Heart left ventricle (tissue), 16 donors: ENCODE measurements around the gene GPR153. TPM values are rescaled to one million over a fixed set of nuclear protein-coding genes. Genes with fewer than 3 reads are reported as not detected.
"Not testable (repeated sequence)": the region's sequence is repeated elsewhere in the genome, so short reads cannot be mapped to it uniquely, and the experiment has no call there.

Experiments
- ATAC-seq, 4 donors: fragments of 200-7000 bp; cut with Tn5 transposase; one replicate each; pipeline ENCODE4 v1.9.1; 2020 to 2022; ENCODE audit warnings: moderate library complexity in 4 of 4, mild to moderate bottlenecking in 3 of 4, moderate number of reproducible peaks in 1 of 4
- DNase-seq, 5 donors: peaks; one replicate each; pipeline ENCODE4 v3.0.0-alpha.2; 2020
- H3K27ac ChIP-seq, 12 donors: fragments of 200-600 bp; sonication (generic) in 4 of 12; one replicate each; pipeline versions ENCODE4 v1.5.0 to v1.8.0; 2016 to 2022; ENCODE audit warnings: mild to moderate bottlenecking in 2 of 12
- H3K27me3 ChIP-seq, 9 donors: fragments of 200-600 bp; sonication (generic) in 2 of 9; one replicate each; pipeline versions ENCODE4 v1.5.1 to v1.8.0; 2016 to 2022; ENCODE audit warnings: mild to moderate bottlenecking in 3 of 9
- H3K36me3 ChIP-seq, 9 donors: fragments of 200-600 bp; sonication (generic) in 2 of 9; one replicate each; pipeline versions ENCODE4 v1.5.0 to v1.8.0; 2018 to 2022; ENCODE audit warnings: mild to moderate bottlenecking in 2 of 9
- H3K4me1 ChIP-seq, 12 donors: fragments of 200-600 bp; sonication (generic) in 4 of 12; one replicate each; pipeline versions ENCODE4 v1.5.0 to v1.8.0; 2016 to 2022; ENCODE audit warnings: mild to moderate bottlenecking in 3 of 12
- H3K4me3 ChIP-seq, 12 donors: fragments of 200-600 bp; sonication (generic) in 4 of 12; one replicate each; pipeline versions ENCODE4 v1.5.0 to v1.8.0; 2017 to 2022; ENCODE audit warnings: mild to moderate bottlenecking in 9 of 12, moderate library complexity in 4 of 12
- H3K9me3 ChIP-seq, 12 donors: fragments of 200-600 bp; sonication (generic) in 4 of 12; one replicate each; pipeline versions ENCODE4 v1.5.0 to v1.8.0; 2016 to 2022; ENCODE audit warnings: mild to moderate bottlenecking in 1 of 12
- POLR2A ChIP-seq, 2 donors: fragments of 450-650 bp; IDR thresholded peaks; one replicate each; pipeline ENCODE4 v1.6.1; 2017; ENCODE audit warnings: antibody characterized with exemption in 2 of 2, mild to moderate bottlenecking in 2 of 2, moderate library complexity in 2 of 2
- WGBS, 4 donors: extraction: QIAGEN DNeasy Blood & Tissue Kit in 2 of 4; methylation state at CpG; one replicate each; pipeline versions ENCODE4 v1.1.5 to v1.1.7; 2013 to 2018; 5-methylcytosine and 5-hydroxymethylcytosine counted together
- intact Hi-C, 10 donors: fragments of 100-400 bp; cut with DNase I; formaldehyde crosslinking; loops; one replicate each; pipeline versions ENCODE4 v1.11.1 to v1.14.2; 2022
- polyA plus RNA-seq, 2 donors: library from polyadenylated mRNA; stranded (reverse); fragments of 200-250 nt; gene quantifications; one replicate each; pipeline ENCODE4 v1.2.3, GENCODE V29; 2013
- total RNA-seq, 9 donors: library from RNA; depleted of rRNA in 2 of 9; stranded (reverse); fragments of >200 nt in 2 of 9; fragmentation: NEBNext Ultra II Directional in 3 of 9; extraction: Animal tissue kit (Norgen Biotek cat#: 25700) in 3 of 9; gene quantifications; one replicate each; pipeline versions ENCODE4 v1.1.0 to v1.2.4, GENCODE V29; 2016 to 2023
- TF ChIP-seq, protein P1 (sequence below), 12 donors: fragments of 200-600 bp; sonication (generic) in 4 of 12; IDR thresholded peaks; one replicate each; pipeline versions ENCODE4 v1.5.0 to v1.8.0; 2018 to 2022; ENCODE audit warnings: antibody characterized with exemption in 12 of 12, mild to moderate bottlenecking in 5 of 12
- donor health status: ischemic (EF 13 %, LVEDD 7.1; RV severe dilation, severe dysfunction).
- donor health status: healthy with polysubstance abuse.
- donor health status: DM: no; HTN: yes; CAD: no.
- donor health status: DM: no; HTN: no; CAD: no.
- donor health status: ischemic (EF 25% LVEDD 6.9; RV normal size, moderate dysfunction).
- donor health status: ischemic (EF 25% LVEDD 5.7; RV mildly dilated, moderate dysfunction).
- donor health status: healthy.
- donor health status: DM: yes; HTN: yes; CAD: no.
- donor health status: ischemic (EF 35%, LVEDD 5.7; RV mildly dilated, moderate dysfunction).
- donor health status: nonischemic (EF 11% LVEDD 7.7; RV severe dilation, severe dysfunction).
- donor health status: DM: yes; HTN: yes; CAD: no.
- donor health status: PGD.
- donor health status: ischemic (EF 29% LVEDD 5.4; RV normal size, mild dysfunction).
- donor health status: nonischemic (EF 23%, LVEDD 6.1; RV moderate dilation, normal function).

GPR153 gene
- total and polyA plus RNA-seq, 11 donors: 2.7 to 30.0 (median 4.7) TPM

DNA sequence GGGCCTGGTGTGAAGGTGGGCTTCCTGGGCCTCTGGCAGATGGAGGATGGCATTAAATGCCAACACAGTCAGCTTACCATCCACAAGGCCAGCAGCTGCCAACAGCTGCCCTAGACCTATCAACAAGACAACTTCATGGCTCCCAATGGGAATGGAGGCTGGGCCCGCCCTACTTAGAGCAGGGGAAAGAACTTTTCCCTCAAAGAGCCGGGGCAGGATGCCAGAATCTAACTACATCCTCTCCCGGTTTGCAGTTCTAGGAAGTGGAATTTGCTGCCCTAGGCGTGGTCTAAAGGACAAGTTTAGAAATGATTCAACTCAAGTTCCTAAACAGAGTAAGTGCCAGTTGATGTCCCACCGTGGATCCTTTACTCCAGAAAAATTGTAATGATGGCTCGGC is 38.3 kb downstream of the GPR153 start:
- intact Hi-C loops: loop anchor here in 1 of 10 donors (2.0 kb wide), 1 partner anchor 14 kb away; no protein-coding TSS in a partner anchor
- H3K4me3 ChIP-seq: no peak overlapping the region
- peak in 4 of 5 donors; percentile 82 to 91 (median 86) for DNase-seq
- ATAC-seq: peak; percentile 69 to 80 (median 75)
- peak overlapping the region; percentile 7 to 80 (median 70) for H3K27ac ChIP-seq
- no peaks in the 10 kb centered on the region for H3K9me3 ChIP-seq
- 3 to 45% (median 9%) methylated on average over 5 to 6 of the region's 6 CpGs for WGBS, 4 donors
- H3K27me3 ChIP-seq: no peaks in the 10 kb centered on the region
- TF ChIP-seq, protein P1, sequence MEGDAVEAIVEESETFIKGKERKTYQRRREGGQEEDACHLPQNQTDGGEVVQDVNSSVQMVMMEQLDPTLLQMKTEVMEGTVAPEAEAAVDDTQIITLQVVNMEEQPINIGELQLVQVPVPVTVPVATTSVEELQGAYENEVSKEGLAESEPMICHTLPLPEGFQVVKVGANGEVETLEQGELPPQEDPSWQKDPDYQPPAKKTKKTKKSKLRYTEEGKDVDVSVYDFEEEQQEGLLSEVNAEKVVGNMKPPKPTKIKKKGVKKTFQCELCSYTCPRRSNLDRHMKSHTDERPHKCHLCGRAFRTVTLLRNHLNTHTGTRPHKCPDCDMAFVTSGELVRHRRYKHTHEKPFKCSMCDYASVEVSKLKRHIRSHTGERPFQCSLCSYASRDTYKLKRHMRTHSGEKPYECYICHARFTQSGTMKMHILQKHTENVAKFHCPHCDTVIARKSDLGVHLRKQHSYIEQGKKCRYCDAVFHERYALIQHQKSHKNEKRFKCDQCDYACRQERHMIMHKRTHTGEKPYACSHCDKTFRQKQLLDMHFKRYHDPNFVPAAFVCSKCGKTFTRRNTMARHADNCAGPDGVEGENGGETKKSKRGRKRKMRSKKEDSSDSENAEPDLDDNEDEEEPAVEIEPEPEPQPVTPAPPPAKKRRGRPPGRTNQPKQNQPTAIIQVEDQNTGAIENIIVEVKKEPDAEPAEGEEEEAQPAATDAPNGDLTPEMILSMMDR (IDR thresholded peaks at IDR 0.05): no peak
- no peak for TF ChIP-seq POLR2A (IDR thresholded peaks at IDR 0.05)
- peaks cover 0 to 49% (median 33%) of the 10 kb centered on the region in 12 donors for H3K4me1 ChIP-seq
- peaks cover 0 to 83% (median 61%) of the 10 kb centered on the region in 9 donors for H3K36me3 ChIP-seq

DNA sequence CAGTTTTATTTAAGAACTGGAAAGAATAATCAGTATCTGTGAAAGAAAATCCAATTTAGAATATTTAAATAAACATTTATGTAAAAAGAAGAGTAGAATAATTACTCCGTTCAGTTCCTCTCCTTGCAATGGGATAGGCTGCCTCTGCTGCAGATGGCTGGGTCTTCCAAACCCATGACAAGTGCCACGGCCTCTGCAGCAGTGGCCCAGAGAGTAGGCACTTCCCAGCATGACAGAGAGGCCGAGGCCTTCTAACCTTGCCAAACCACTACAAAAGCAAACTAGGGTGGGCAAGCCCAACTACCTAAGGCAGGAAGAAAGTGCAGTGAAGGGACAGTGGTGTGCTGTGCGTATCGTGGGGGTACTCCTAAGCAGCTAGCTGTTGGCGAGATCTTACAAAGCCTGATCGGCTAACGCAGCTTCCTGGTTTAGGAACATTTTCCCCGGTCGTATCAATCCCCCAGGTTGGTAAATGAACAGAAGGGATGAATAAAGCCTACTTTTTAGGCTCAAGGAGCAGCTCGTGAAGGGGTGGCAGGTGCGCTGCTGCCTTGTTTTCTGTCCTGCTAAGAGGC is 39.6 kb downstream of the GPR153 start:
- Histone ChIP-seq H3K27me3 (no peaks in the 10 kb centered on the region), H3K36me3 (peaks cover 0 to 81% (median 49%) of the 10 kb centered on the region in 9 donors), H3K4me3 (no peak overlapping the region), H3K9me3 (no peaks in the 10 kb centered on the region), H3K27ac (peak overlapping the region in 4 of 12 donors; percentile 4 to 78 (median 40)), H3K4me1 (peaks cover 0 to 49% (median 33%) of the 10 kb centered on the region in 12 donors)
- no peak for TF ChIP-seq POLR2A (IDR thresholded peaks at IDR 0.05)
- TF ChIP-seq, protein P1 (IDR thresholded peaks at IDR 0.05): no peak
- DNase-seq: no peak
- no peak for ATAC-seq
- WGBS, 4 donors: 82 to 93% (median 90%) methylated on average over 12 of the region's 12 CpGs
- intact Hi-C loops: no loop called here

DNA sequence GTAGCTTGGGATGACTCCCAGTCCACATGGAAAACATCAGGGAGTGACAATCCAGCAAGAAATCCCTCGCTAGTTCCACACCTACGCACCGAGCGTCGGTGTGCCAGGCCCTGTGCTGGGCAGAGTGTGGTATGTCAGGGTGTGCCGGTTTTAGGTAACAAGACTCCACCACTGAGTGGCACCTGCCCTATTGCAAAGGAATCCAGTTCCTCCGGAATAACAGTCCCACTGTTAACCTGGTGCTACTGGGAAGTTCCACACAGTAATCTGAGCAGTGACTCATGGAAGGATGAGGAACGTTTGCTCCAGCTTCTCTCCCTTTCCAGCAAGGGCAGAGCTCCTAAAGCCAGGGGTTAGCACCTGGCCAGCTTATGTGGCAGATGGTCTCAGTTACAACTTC is 40.7 kb downstream of the GPR153 start:
- no peak overlapping the region for H3K4me3 ChIP-seq
- no peaks in the 10 kb centered on the region for H3K9me3 ChIP-seq
- H3K36me3 ChIP-seq: peaks cover 0 to 81% (median 44%) of the 10 kb centered on the region in 9 donors
- TF ChIP-seq, protein P1 (IDR thresholded peaks at IDR 0.05): no peak
- TF ChIP-seq POLR2A (IDR thresholded peaks at IDR 0.05): no peak
- H3K4me1 ChIP-seq: peaks cover 0 to 40% (median 31%) of the 10 kb centered on the region in 12 donors
- H3K27me3 ChIP-seq: no peaks in the 10 kb centered on the region
- DNase-seq (no peak), ATAC-seq (no peak)
- intact Hi-C loops: no loop called here
- no peak overlapping the region for H3K27ac ChIP-seq
- WGBS, 4 donors: 74 to 86% (median 83%) methylated on average over 8 of the region's 8 CpGs

DNA sequence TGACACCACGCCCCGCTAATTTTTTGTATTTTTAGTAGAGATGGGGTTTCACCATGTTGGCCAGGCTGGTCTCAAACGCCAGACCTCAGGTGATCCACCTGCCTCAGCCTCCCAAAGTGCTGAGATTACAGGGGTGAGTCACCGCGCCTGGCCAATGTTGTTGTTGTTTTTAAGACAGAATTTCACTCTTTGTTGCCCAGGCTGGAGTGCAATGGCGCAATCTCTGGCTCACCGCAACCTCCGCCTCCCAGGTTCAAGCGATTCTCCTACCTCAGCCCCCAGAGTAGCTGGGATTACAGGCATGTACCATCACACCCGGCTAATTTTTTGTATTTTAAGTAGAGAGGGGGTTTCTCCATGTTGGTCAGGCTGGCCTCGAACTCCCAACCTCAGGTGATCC is 41.3 kb downstream of the GPR153 start:
- H3K27me3 ChIP-seq, ATAC-seq, intact Hi-C loops, DNase-seq, H3K27ac ChIP-seq, H3K9me3 ChIP-seq, H3K4me3 ChIP-seq: not testable (repeated sequence)
- WGBS, 4 donors: 86 to 97% (median 91%) methylated on average over 11 of the region's 11 CpGs
- Histone ChIP-seq H3K4me1 (peaks cover 0 to 34% (median 27%) of the 10 kb centered on the region in 12 donors), H3K36me3 (peaks cover 0 to 81% (median 38%) of the 10 kb centered on the region in 9 donors)
